ENCODE data around the gene CDK5.

- TF ChIP-seq CTCF (IDR thresholded peaks at IDR 0.05) (no peak), POLR2A (IDR thresholded peaks at IDR 0.05) (no peak)
These were observed 21.8 kb downstream of the CDK5 start for GRCh38 chr7:151035902-151036301.

Data from body of pancreas (tissue), 4 donors.